Right hindlimb (tissue), 1 donor: ENCODE results near the gene UGT1A1.

Experiments used
- DNase-seq: peaks from one replicate; pipeline ENCODE4 v3.0.0-alpha.2; 2018

The UGT1A1 gene

GRCh38 chr2:233758849-233759248 is 1.2 kb upstream of the UGT1A1 start:
- no peak for DNase-seq

- DNase-seq: no peak
Measured at GRCh38 chr2:233761040-233761769, 1.1 kb downstream of the UGT1A1 start.

- DNase-seq: no peak
Measured at GRCh38 chr2:233764264-233764663, 4.2 kb downstream of the UGT1A1 start.

GRCh38 chr2:233764761-233765160 is 4.7 kb downstream of the UGT1A1 start:
- DNase-seq: no peak

- DNase-seq: no peak
Measured at GRCh38 chr2:233766416-233766815, 6.3 kb downstream of the UGT1A1 start.

GRCh38 chr2:233768076-233768475 is 8.0 kb downstream of the UGT1A1 start:
- no peak for DNase-seq

GRCh38 chr2:233769260-233769659 is 9.2 kb downstream of the UGT1A1 start:
- DNase-seq: no peak

GRCh38 chr2:233772153-233772552 is 12.1 kb downstream of the UGT1A1 start:
- no peak for DNase-seq

GRCh38 chr2:233772583-233772982 is 12.5 kb downstream of the UGT1A1 start:
- no peak for DNase-seq

GRCh38 chr2:233773854-233774253 is 13.8 kb downstream of the UGT1A1 start:
- DNase-seq: no peak

GRCh38 chr2:233775414-233775813 is 15.3 kb downstream of the UGT1A1 start:
- DNase-seq: no peak

GRCh38 chr2:233778030-233778429 is 18.0 kb downstream of the UGT1A1 start, which contains the start of gene MROH2A:
Gene MROH2A (plus strand): TSS chr2:233778330. CDS start chr2:233779359, 1,029 bp downstream.
- DNase-seq: no peak

GRCh38 chr2:233779722-233780121 is 19.7 kb downstream of the UGT1A1 start:
- no peak for DNase-seq

- DNase-seq: no peak
Measured at GRCh38 chr2:233780771-233781170, 20.7 kb downstream of the UGT1A1 start.

GRCh38 chr2:233789554-233789953 is 29.5 kb downstream of the UGT1A1 start:
- DNase-seq: no peak

- DNase-seq: no peak
Measured at GRCh38 chr2:233791151-233791882, 31.2 kb downstream of the UGT1A1 start.

- DNase-seq: no peak
Measured at GRCh38 chr2:233791883-233792329, 31.8 kb downstream of the UGT1A1 start.

- no peak for DNase-seq
Measured at GRCh38 chr2:233792720-233793119, 32.6 kb downstream of the UGT1A1 start.

- DNase-seq: no peak
Measured at GRCh38 chr2:233793465-233794127, 33.5 kb downstream of the UGT1A1 start.

GRCh38 chr2:233794128-233794658 is 34.1 kb downstream of the UGT1A1 start:
- no peak for DNase-seq

- no peak for DNase-seq
Measured at GRCh38 chr2:233795735-233796171, 35.7 kb downstream of the UGT1A1 start.

GRCh38 chr2:233796254-233796653 is 36.2 kb downstream of the UGT1A1 start:
- DNase-seq: no peak
